Measurements from ENCODE around the gene SHLD3.
"Not testable (repeated sequence)": the region's sequence is repeated elsewhere in the genome, so short reads cannot be mapped to it uniquely, and the experiment has no call there.

The SHLD3 gene, protein sequence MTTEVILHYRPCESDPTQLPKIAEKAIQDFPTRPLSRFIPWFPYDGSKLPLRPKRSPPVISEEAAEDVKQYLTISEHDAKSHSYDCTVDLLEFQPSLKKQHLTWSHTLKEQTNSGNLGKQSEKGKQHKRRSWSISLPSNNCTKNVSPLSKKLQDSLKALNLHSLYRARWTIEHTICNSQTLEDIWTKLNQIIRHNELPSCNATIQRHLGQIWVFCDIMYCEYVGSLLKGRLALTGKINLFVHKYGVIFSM

DNA sequence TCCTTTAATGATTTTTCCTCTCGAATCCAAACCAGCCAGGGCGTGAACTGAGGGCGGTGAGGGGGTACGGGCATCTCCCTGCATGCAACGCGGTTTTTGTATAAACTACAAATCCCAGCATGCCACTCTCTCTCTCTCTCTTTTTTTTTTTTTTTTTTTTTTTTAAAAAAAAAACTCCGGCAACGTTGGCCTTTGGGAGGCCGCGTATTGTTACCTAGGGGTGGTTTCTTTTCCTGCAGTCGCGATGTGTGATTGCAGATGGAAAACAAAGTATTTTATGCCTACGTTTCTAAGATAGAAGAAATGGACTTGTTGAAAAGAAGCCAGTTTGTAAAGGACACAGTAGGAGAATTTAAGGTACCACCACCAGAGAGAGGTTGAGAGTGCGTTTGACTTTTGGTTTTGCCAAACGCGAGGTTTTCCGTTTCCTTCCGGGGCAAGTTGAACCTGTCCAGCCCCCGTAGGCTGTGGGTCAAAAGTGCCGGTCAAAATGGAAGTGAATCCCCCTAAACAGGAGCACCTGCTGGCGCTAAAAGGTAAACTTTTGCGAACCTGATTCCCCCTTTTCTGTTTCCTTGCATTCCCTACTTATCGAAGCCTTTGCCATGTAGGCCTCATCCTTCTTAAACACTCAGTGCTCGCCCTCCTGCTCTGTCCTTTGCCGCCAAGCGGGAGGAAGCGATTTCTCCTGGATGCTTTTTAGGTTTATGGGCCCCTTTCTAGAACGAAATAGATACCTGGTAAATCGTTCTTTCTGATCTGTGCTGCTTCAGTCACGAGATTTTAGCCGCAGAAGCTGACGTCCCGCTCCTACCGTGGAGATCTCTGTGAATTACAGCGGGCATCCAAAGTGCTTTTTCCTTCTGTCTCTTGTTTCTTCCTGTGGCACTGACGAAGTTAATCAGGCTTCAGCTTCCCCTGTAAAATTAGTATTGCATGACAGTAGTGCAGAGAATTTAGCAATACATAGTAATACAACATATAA is at the start of gene SHLD3, which contains the start of gene TRAPPC13:
TSS of gene SHLD3 (plus strand) at position 457 of the 985 bp plus-strand sequence. CDS start 4,561 bp downstream, outside the sequence.
TSS of gene TRAPPC13 (plus strand) at position 457 of the 985 bp plus-strand sequence. CDS start at position 491, 34 bp downstream.
- DNase-seq (ENCODE audit: low spot score): peak; percentile 83

DNA sequence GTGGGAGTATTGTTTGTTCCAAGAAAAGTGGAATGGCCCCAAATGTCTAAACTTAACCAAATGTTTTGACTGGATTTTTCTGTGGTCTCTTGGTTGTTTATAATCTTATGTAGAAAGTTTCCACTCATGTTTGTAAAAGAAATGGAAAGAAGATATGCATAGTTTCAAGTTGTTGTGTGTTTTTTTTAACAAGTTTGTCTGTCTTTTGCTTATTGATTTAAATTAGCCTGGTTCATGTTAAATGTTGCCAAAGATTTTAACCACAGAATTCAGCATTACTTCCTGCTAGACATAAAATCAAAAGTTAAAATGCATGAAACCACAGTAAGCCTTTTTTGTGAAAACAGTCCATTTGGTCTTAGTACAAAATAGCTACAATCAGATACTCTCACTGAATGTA is 47.7 kb upstream of the SHLD3 start:
- no peak for DNase-seq (ENCODE audit: low spot score)

DNA sequence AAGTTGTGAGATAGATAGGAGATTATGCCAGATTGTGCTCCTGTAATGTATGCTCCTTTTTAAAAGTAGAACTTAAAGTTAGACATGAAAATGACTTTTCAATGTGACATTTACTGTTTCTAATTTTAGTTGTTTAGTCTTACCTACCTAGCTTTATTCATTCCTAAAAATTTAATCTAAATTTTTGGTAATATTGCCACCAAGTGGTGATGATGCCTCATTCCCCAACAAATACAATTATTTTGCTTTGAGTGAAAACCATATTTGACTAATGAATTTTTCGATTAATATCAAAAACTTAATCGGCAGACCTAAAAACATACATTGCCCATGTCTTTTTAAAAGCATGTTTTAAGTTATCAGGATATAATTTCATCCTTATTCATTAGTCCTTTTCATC is 36.1 kb upstream of the SHLD3 start:
- no peak for DNase-seq (ENCODE audit: low spot score)

DNA sequence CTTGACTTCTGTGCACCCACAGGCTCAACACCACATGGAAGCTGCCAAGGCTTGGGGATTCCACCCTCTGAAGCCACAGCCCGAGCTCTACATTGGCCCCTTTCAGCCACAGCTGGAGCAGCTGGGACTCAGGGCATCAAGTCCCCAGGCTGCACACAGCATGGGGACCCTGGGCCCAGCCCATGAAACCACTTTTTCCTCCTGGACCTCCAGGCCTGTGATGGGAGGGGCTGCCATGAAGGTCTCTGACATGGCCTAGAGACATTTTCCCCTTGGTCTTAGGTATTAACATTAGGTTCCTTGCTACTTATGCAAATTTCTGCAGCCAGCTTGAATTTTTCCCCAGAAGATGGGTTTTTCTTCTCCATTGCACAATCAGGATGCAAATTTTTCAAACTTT is 23.1 kb upstream of the SHLD3 start:
- not testable (repeated sequence) for DNase-seq (ENCODE audit: low spot score)

DNA sequence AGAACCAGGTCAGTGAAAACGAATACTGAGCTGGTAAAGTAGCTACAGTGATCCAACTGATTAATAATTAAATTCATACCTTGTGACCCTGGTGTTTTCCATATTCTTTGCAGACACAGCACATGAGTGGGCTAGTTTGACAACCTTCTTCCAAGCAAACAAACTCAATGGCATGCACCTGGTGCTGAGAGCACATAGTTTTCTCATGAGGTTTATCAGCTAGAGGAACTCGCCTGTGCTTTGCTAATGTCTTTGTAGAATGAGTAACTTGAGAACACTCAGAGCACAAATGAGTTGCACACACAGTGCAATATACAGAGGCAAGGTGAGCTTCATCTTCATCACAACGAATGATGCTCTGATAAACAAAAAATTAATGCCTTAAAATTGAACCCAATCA is 13.3 kb upstream of the SHLD3 start:
- DNase-seq (ENCODE audit: low spot score): no peak

DNA sequence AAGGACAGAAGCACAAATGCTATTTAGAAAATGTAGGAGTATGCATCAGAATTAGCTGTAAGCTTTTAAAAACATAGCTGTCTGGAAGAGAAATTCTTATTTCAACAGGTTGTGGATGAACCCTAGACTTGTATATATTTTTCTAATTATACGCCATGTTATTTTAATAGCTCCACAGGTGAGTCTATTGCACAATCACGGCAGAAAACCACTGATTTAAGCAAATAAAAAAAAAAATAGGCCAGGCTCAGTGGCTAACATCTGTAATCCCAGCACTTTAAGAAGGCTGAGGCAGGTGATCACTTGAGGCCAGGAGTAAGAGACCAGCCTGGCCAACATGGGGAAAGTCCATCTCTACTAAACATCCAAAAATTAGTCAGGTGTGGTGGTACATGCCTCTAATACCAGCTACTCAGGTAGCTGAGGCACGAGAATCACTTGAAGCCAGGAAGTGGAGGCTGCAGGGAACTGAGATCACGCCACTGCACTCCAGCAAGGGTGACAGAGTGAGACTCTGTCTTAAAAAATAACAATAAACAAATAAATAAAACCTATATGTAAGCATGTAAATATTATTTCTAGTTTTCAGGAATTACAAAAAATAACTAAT is 12.4 kb upstream of the SHLD3 start:
- no peak for DNase-seq (ENCODE audit: low spot score)

DNA sequence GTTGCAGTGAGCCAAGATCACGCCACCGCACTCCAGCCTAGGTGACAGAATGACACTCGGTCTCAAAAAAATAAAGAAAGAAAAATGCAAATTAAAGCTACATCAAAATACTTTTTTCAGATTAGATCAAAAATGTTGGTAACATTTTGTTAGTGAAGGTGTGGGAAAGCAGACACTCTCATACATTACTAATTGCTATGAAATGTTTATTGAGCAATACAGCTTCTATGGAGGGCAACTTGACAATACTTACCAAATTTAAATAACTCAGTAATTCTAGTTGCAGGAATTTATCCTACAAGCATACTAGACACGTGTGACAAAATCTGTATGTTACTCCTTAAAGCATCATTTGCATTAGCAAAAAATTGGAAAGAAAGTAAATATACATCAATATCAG is 4.8 kb upstream of the SHLD3 start:
- peak; percentile 12 for DNase-seq (ENCODE audit: low spot score)

DNA sequence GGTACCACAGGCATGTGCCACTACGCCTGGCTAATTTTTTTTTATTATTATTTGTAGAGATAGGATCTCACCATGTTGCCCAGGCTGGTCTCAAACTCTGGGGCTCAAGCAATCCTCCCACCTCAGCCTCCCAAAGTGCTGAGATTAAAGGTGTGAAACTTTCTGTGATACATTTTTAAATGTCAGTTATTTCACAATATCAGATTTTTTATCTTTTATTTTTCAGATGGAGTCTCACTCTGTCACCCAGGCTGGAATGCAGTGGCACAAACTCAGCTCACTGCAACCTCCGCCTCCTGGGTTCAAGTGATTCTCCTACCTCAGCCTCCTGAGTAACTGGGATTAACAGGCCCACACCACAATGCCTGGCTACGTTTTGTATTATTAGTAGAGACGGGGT is 2.9 kb upstream of the SHLD3 start:
- DNase-seq (ENCODE audit: low spot score): not testable (repeated sequence)

DNA sequence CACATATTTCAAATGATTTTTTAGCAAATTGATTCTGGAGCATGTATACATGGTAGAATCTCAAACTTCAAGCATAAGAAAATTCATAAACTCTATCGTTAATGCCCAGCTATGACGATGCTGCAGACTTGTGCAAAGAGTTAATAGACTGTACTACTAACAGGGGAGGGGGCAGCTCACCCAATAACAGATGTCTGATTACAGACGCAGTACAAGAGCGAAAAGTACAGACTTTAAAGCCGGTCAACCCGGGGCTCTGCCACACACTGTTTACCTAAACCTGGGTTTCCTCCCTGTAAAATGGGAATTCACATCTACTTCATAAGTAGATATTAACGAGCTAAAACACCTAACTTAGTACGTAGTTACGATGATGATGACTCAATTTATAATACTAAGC is 1.3 kb upstream of the SHLD3 start:
- DNase-seq (ENCODE audit: low spot score): no peak

DNA sequence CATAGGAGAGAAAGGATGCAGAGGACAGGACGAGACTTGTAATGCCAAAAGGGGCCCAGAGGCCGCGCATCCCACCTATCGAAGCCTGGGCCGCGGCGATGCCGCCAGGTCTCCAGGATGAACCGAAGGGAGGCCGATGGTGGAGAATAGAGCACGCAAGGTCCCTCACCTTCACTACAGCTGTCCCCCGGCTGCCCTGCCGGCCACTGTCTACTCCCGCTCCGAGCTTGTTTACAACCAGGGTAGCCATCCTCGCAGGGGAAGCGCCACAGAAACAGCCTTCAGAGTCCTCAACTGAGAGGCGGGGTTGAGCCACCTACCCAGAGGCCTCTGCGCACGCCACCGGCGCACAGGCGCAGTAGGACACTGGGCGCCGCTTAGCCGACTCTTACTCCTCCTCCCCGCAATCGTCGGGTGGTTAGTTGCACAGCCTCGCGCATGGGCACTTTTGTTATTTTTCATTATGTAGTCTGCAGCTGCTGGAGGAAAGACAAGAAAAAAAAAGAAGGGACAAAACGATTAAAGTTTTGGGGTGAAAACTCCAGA is 729 bp upstream of the SHLD3 start, which contains the start of gene TRIM23:
TSS of gene TRIM23 (minus strand) at position 309 of the 546 bp plus-strand sequence. CDS start at position 250, 59 bp downstream.
- DNase-seq (ENCODE audit: low spot score): peak; percentile 95

DNA sequence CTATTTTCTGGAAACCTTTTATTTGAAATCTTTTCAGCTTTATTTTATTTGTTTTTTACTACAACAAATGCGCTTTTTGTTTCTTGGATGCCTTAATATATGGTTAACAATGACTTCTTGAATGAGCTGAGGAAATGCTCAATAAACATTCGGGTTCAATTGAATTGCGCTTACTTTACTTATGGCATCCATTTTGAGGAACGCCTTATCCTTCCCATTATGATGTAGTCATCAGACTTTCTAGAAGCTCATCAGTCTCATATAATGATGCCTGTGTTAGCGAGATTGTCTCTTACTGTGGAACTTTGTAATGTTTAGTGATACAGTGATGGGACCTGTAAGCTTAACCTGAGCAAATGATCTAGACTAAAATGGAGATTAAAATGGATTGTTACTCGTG is 916 bp downstream of the SHLD3 start:
- DNase-seq (ENCODE audit: low spot score): no peak

DNA sequence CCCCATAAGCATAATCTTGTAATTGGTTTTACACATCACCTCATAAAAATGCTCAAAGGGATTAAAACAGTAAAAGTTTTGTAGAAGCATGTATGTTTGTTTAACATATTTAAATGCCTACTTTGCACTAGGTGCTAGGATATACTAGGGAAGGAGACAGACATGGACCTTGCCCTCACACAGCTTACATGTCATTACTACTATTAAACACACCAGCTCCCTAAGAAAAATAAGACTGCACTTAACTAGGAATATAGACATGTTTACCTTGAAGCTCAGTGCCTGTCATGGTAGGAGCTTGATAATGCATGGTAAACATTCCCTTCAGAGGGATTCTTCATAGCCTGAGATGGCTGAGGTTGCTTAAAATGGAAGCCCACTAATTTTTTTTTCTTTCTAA is 6.2 kb downstream of the SHLD3 start:
- DNase-seq (ENCODE audit: low spot score): no peak

DNA sequence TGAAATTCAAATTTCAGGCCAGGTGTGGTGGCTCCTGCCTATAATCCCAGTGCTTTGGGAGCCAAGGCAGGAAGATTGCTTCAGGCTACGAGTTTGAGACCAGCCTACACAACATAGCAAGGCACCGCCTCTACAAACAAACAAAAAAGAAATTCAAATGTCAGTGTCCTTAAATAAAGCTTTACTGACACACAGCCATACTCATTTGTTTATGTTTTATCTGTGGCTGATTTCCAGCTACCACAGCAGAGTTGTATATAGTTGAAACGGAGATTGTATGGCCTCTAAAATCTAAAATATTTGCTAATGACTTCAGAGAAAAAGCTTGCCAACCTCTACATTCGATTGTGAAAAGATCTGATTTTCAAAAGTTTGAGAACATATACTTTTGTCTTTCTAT is 15.4 kb downstream of the SHLD3 start:
- no peak for DNase-seq (ENCODE audit: low spot score)

DNA sequence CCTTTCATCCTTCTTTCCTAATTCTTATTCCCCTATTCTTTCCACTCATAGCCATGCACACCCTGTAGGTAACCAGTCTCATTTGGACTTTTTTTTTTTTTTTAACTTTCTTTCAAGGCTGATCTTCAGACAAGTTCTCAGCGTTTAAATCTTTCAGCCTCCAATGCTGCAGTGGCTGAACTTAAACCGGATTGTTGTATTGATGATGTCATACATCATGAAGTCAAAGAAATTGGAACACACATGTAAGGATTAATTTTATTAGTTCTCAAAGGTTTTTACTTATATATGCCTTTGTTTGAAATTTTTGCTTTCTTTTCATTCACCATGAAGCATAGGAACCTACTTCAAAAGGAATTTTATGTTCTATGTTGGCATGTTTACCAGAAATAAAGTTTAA is 22.1 kb downstream of the SHLD3 start:
- no peak for DNase-seq (ENCODE audit: low spot score)

DNA sequence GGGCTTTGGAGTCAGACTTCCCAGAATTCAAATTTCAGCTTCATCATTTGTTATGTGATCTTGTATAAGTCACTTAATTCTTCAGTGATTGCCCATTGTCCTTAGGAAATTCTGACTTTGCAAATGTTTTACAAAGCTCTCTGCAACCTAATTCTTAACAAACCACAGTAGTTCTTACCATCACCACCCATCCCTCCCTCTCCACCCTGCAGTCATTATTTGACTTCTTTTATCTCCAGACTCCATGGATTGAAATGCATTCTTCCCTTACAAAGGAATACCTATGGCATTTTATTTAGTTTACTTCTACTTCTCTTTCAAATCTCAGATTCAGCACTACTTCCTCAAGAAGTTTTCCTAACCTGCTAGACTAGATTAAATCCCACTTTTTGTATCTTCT is 23.1 kb downstream of the SHLD3 start:
- no peak for DNase-seq (ENCODE audit: low spot score)

DNA sequence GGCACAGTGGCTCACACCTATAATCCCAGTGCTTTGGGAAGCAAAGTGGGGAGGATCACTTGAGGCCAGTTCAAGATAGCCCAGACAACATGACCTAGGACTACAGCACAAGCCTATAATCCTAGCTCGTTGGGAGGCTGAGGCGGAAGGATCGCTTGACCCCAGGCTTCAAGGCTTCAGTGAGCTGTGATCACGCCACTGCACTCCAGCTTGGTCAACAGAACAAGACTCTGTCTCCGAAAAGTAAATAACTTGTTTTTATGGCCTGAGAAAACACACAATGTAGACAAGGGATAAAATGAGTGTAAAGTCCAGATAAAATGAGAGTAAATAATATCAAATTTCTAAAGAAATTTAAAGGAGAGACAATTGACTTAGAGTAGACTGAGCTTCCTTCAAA is 26.3 kb downstream of the SHLD3 start:
- DNase-seq (ENCODE audit: low spot score): no peak

DNA sequence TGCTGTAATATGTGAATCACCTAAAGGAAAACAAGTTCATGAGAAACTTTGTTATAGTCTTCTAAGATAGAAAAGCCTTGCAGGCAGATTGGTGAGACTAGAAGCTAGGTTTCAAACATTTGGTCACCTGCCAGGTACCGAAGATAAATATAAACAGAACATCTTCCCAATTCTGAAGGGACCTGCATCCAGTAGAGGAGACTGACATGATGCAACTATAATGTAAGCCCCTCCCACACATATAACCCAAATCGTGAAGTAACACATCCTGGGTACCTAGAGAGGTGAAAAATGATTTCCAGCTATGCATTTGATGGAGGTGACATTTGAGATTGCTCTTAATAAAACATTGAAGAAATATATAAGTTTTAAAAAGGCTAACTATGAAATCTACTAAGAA is 29.9 kb downstream of the SHLD3 start:
- DNase-seq (ENCODE audit: low spot score): no peak

DNA sequence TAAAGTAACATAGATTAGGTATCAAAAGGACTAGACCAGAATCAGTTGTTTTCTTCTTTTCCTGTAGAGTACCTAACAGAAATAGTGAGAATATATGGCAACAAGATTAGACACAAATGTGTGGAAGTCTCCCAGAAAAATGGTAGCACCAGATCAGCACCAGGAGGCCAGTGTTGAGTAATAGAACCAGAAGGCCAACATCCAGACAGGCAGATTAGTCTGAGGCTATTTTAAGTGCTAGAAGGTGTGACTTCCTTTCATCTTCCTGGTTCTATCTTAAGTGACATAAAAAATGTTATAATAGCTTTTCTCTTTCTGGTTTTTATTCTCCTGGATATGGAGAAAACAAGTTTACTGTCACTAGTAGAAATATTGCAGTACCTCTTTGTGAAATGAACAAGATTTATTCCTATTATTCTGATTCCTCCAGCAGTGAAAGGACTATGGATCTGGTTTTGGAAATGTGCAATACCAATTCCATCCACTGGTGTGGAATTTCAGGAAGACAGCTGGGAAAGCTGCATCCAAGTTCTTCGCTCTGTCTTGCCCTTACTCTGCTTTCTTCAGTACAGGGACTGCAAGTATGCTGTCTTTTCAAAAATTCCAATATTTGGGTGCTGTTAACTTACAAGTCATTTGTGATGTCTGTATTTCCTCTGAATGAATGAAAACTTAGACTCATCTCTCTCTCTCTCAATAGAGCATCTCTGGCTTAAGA is 39.1 kb downstream of the SHLD3 start:
- DNase-seq (ENCODE audit: low spot score): peak; percentile 27

DNA sequence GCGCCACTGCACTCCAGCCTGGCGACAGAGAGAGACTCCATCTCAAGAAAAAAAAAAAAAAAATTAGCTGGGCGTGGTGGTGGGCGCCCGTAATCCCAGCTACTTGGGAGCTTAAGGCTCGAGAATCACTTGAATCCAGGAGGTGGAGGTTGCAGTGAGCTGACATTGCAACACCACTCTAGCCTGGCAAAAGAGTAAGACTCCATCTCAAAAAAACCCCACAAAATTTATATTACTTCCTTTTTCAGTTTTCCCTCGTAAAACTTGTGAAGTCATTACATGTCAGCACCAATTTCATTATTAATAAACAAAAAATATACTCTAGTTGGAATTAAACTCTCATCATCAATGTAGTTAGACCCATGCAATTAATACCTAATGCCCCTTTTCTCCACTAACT is 43.9 kb downstream of the SHLD3 start:
- DNase-seq (ENCODE audit: low spot score): no peak

DNA sequence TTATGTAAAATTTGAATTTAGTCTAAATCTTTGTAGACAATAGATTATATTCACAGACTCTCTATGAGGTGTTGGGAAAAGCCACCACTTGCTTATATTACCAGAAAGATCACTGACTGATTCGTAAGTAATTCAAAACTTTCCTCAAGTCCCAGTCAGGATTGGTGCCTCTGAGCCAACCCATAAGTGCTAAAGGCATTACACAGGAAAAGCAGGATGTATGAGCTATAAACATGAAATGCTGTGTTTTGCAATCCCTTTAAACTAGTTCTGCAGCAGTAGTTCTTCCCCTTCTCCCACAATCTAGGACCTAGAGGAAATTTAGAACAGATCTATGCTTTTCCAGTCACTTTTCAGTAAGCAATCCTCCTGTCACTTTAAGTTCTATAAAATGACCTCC is 48.0 kb downstream of the SHLD3 start:
- DNase-seq (ENCODE audit: low spot score): peak; percentile 29

DNA sequence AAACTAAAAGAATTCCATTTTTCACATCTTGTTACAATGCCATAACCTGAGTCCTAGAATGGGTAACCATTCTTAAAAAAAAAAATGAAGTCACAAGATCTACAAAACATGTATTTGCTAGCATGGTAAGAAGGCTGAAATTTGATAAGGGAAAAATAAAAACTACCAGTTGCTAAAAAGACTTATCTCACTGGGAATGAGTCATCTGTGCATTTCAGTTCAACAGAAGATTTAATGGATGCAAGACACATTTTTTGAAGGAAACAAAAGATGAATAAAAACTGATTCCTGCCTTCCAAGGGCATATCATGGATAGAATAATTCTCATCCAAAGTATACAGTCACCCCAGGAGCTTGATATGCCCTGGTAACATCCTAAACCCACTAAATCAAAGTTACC is 49.9 kb downstream of the SHLD3 start:
- no peak for DNase-seq (ENCODE audit: low spot score)

DNA sequence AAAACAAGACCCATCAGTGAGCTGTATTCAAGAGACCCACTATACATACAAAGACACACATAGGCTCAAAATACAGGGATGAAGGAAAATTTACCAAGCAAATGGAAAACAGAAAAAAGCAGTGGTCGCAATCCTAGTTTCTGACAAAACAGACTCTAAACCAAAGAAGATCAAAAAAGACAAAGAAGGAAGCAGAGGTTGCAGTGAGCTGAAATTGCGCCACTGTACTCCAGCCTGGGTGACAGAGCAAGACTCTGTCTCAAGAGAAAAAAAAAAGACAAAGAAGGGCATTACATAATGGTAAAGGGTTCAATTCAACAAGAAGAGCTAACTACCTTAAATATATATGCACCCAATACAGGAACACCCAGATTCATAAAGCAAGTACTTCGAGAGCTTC is 51.2 kb downstream of the SHLD3 start:
- not testable (repeated sequence) for DNase-seq (ENCODE audit: low spot score)
